GM18907 (cell line): ENCODE results near the gene GNG2.
A peak's percentile ranks its signal among the peaks of the same experiment; 100 is the strongest.

Experiments used
- ATAC-seq: cut with Tn5 transposase; IDR thresholded peaks from one replicate; pipeline ENCODE4 v1.9.1; 2021; ENCODE audit warnings: mild to moderate bottlenecking, moderate library complexity; ENCODE audit not compliant: unreplicated experiment

GNG2 gene

DNA sequence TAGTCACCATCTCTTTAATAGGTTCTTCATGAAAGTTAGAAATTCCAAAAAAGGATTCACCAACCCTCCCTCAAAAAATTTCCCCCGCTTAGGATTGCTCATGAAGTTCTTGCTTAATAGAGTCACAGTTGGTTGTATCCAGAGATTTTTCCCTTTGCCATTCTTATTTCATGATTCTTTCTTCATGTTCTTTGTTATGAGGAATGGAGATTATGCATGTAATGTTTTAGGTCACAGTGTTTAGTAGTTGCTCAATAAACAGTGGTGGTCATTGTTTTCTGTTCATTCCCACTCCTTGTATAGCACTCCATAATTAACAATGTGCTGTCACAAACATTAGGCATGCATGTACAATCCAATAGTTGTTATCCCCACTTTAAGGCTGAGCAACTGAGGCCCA, 77.7 kb downstream of the GNG2 start:
- ATAC-seq = no peak

DNA sequence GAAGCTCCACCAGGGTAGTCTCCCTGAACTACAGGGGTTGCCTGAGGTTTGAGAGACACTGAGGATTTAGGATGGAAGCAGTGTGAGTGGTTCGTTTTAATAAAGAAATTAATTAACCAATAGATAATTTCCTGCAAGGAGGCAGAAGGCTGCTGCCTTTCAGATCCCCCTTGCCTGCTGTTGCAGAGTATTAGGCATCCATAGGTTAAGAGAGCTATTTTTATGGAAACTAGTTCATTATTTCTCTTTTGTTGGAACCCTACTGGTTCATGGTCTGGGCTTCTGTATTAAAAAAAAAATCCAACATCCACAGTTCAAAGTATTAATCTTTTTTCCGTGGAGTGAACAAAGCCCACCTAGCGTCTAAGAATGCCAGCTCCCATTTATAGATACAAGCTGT, 78.4 kb downstream of the GNG2 start:
- ATAC-seq = no peak

DNA sequence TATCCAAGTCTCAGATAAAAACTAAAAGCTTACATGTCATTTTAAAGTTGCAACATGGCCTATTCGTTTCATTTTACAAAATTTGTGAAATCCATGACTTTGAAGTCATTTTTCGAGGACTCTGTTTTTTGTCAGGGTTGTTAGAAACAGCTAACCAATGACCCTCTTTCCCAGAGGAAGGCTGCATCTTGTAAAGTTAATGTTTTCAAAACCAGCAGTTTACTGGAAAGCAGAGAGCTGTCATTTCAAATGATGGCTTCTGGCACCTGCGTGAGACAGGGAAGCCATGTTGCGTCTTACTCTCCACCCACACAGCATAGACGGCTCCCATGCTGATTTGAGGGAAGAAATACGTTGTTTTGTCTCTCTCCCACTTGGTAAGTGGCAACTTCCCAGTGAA, 78.8 kb downstream of the GNG2 start:
- ATAC-seq = no peak

DNA sequence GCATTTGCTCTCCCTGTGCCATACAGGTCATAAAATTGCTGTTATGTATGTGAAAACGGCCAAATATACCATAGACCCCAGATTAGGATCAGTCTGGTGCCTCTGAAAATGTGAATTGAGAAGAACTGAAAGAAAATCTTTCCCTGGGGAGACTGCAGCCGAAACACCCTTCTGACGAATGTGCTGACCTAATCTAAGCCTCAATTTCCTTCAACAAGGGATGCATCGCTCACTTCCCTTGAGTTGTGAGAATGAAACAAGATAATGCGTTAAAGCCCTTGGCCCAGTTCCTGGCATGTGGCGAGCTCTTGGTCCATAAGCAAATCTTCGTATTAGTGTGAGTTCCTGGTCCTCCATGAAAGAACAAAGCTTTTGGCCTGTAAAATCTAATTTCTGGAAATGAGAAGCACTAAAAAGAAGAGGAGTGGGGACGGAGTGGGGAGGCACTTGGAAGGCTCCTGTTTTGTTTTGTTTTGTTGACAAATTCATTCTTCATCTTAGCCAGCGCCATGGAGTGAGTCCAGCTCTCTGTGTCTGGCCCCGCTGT, 79.4 kb downstream of the GNG2 start:
- ATAC-seq = no peak

DNA sequence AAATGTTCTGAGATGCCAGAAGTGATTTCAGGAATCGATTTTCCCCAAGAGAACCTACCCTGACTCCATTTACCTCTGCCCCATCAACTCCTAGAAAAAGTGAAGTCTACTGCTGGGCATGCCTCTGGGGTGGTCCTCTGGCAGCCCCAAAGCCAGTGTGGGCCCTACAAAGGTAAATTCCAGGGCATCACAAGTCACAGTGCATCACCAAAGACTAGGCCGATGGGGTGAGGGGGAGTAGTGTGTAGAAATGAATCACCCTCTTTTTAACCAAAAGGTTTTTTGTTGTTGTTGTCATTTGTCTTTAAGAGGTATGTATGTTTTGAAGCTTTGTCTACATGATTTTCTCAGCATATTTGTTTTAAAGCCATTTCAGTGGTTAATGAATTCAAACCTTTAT, 82.6 kb downstream of the GNG2 start:
- ATAC-seq = no peak

DNA sequence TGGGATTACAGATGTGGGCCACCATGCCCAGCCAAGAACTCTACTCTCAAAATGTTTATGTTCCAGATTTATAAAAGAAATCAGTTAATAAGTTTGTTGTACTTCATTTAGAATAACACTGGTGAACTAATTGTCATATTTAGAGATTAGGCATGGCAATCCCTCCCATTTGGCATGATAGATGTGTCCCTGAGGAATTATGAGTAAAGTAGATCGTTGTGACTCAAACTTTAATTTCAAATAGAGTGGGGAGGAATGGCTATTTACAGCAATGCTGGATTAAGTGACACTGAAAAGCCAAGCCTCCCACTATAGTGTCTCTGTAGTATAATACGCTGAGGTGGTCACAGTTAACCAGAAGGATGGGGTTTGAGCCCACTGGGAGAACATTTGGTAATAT, 89.6 kb downstream of the GNG2 start:
- ATAC-seq = no peak

DNA sequence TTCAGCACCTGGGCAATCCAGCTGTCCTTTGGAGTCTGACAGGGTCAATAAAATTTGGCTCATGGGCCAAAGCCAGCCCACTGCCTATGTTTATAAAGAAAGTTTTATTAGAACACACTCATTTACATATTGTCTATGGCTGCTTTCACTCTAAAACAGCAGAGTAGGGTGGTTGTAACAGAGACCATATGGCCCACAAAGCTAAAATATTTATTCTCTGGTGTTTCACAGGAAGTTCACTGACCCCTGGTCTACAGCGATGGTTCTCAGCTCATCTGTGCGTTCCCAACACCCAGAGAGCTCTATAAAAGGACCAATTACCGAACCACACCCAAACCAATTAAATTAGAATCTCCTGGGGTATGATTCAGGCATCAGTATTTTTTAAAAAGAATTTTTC, 91.2 kb downstream of the GNG2 start:
- no peak for ATAC-seq

DNA sequence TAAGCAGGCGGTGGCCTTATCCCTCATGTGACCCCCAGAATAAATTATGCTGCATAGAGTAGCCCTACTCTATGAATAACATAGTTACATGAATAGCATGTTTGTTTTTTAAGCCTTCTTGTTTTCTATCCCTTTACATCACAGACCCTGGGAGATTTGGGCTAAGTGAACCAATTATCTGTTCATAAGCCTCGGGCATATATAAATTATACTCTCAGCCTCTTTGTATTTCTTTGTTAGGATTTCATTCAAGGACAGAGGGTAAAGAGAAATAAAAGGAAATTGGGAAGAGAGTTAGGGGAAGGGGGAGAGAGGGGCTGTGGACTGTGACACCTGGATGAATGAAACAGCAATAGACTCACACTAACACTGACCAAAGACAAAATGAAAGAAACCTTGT, 93.6 kb downstream of the GNG2 start:
- no peak for ATAC-seq

DNA sequence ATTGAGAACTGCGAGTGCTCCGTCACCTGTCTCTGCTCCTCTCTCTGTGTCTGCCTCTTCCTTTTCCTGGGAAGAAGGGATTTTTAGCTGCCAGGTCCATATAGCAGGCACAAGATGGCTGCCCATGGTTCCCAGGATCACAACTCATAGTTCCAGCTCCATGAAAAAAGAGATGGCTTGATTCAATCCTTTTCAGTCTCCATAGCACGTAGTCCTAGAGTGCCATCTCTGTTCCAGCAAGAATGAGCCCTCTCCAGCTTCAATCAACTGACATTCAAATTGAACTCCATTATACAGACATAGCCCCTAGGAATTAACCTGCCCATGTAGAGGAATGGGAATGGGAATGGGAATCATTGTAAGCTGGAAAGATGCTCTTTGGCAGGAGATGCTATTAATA, 94.2 kb downstream of the GNG2 start:
- ATAC-seq = no peak

DNA sequence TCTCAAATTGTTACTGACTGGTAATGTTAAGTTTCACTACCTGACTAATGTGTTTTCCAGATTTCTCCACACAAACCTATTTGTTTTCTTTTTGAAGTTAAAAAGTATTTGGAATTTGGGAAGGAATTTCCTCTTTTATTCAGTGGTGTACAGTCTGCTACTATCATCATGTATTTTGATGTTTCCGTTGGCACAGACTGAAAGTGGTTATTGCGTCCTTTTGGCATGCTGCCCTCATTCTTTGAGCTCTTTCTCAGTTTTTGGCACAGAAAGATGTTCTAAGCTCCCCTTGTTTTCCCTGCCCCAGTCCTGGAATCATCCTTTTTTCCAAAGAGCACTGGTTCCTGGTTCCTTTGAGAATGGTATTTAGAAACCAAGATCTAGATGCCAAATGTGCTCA, 97.5 kb downstream of the GNG2 start:
- no peak for ATAC-seq

DNA sequence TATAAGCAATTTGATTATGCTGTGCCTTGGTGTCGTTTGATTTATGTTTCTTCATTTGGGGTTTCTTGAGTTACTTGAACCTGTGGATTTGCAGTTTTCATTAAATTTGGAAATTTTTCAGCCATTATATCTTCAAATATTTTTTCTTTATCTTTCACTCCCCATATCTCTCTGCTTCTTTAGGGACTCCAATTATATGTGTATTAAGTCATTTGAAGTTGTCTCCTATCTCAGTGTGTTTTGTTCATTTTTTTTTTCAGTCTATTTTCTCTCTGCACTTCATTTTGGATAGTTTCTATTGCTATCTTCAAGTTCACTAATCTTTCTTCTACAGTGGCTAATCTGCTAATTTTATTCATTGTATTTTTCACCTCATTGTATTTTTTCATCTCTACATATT, 99.5 kb downstream of the GNG2 start:
- no peak for ATAC-seq

DNA sequence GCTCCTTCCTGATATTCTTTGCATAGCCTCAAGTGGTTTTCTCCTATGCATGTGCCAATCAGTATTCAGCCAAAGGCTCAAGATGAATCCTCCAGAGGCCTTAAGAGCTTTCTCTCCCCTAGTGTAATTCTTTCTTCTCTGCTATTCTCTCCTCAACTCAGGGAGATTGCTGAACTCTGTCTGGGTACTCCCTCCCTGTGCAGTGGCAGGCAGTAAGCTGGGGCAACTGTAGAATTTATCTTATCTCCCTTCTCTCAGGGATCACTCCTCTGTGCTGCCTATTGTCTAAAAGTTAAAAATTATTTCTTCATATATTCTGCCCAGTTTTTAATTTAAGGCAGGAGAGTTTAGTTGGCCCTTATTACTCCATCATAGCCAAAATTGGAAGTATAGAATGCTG, 100.5 kb downstream of the GNG2 start:
- ATAC-seq = no peak

DNA sequence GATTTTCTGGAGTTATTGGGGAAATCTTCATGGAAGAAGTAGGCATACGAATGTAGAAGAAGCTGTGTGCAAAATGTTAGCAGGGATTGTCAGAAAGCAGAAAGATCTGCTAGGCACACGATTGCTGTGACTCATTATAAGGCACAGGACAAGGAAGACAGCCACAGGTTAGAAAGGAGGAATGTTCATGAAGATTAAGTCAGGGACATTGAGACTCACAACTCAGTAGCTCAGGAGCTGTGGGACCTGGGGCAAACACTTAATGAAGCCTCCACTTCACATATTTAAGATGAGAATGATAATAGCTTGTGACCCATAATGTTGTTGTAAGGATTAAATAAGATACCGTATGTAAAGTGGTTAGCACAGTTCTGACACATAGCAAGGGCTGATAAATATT, 102.3 kb downstream of the GNG2 start:
- ATAC-seq = no peak

DNA sequence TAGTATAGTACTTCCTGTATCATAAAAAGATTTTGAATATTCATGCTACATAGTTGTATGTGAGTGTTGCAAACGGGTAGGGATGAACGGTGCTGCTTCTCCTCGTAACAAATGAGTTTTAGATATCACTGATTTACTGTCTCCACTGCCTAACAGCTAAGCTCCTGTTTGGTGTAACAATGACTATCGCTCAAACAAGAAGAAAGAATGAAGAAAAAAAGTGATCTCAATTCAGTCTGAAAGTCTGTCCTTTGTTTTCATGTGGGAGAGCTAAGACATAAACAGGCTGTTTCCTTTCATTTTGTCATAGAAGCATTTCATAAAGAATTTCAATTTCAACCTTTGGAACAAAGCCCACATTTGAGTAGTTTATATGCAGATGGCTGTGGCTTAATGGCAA, 102.9 kb downstream of the GNG2 start:
- no peak for ATAC-seq

DNA sequence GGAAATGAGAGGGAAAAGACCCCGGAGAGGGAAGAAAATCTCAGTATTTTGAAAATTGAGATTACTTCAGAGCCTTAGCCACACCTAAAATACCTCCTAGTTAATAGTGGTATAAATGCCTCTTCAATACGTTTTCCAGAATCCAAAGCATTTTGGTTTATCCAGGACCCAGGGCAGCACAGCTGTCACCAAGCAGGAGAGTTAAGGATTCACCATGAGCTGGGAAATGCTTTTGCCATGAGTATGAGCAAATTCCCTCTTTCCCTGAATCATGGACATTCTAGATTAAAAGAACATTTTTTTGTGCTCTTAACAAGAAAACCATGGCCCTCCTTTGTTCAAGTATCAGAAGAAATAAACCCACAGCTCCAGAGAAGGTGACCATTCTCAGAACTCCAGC, 107.1 kb downstream of the GNG2 start:
- no peak for ATAC-seq

DNA sequence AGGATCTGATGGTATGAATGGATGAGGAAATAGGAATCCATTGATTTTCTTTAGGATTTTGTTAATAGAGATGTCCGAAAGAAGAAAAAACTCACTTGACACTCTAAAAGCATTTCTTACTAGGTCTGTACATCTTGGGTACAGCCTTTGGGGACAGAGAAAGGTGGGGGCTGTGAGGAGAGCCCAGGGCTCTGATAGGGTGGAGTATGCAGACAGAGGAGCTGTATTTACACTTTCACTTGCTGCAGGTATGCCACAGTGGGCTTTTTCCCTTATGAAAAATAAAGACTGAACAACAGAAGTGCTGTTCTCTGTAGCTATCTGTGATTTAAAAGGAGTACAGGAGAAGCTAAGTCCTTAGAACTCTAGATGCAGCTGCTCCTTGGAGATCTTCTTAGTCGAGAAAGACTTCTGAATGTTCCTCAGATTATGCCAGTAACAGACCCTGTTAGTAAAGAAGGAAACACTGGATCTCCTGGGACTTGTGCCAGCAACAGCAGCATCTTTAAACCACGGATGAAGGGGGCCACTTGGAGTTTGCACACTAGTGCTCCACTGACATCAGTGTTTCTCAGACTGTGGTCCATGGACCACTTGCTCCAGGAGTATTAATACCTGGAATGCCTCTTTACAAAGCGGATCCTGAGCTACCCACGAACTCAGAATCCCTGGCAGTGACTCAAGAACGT, 109.6 kb downstream of the GNG2 start:
- no peak for ATAC-seq

DNA sequence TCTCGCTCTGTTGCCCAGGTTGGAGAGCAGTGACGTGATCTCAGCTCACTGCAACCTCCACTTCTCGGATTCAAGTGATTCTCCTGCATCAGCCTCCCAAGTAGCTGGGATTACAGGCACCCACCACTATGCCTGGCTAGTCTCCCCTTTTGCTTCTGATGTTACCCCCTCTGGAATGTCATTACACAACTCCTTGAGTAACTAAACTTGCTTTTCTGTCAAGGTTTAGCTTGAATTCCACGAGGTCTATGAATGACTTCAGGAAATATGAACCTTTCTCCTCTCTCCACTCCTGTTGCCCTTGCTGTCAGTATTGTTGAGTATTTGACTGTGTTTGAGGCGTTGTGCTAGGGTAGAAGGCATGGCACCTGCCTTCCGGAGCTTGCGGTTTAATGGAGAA, 112.2 kb downstream of the GNG2 start:
- no peak for ATAC-seq

DNA sequence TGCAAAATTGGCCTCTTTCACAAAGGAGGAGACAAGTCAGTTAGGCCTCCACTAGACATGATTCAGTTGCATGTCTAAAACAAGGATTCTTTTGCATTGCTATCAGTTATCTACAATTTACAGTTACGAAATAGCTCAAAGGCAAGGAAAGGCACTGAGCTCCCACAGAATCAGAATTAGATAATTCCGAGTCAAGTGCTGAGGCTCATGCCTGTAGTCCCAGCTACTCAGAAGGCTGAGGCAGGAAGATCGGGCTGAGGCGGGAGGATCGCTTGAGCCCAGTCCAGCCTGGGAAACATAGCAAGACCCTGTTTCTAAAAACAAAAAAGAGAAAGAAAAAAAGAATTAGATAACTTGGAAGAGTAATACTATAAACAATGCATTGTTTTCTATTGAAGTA, 116.7 kb downstream of the GNG2 start:
- no peak for ATAC-seq

DNA sequence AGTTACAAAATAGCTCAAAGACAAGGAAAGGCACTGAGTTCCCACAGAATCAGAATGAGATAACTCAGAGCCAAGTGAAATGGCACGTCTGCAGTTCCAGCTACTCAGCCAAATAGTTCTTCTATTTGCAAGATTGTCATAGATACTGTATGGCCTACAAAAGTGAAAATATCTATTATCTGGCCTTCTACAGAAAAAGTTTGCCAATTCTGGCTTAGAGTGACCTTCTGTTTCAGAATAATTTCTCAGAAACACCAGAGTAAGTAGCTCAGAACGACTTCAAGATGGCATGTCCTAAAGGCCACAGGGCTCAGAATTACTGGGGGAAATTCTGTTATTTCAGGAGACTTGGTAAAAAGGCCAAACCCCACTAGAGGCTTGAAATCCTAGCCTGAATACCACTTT, 118.3 kb downstream of the GNG2 start:
- ATAC-seq = no peak

DNA sequence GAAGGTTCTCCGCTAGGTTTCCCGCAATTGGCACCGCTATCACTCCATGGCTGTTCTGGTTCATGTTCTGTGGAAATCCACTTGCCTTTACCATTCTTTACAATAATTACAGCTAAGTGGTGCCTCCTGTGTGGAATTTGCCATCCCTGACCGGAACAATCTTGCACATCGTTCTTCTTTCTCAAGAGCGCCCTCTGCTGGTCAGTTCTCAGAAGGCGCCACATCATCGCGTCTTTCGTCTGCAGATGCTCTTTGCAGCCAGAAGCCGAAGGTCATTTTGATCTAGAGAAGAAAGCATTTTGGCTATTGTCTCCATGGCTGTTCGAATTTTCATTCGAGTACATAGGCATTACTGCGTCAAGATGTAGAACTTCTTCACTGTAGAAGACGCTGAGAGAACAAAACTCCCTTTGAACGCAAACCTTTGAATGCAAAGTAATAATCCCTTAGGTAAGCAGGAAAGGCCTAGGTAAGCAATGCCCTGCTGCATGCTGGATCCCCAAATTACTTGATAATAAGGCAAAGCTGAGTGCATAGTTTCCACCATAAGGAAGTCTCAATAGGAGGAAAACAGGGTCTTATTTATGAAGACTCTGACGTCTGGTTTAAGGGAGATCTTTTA, 118.8 kb downstream of the GNG2 start:
- no peak for ATAC-seq

DNA sequence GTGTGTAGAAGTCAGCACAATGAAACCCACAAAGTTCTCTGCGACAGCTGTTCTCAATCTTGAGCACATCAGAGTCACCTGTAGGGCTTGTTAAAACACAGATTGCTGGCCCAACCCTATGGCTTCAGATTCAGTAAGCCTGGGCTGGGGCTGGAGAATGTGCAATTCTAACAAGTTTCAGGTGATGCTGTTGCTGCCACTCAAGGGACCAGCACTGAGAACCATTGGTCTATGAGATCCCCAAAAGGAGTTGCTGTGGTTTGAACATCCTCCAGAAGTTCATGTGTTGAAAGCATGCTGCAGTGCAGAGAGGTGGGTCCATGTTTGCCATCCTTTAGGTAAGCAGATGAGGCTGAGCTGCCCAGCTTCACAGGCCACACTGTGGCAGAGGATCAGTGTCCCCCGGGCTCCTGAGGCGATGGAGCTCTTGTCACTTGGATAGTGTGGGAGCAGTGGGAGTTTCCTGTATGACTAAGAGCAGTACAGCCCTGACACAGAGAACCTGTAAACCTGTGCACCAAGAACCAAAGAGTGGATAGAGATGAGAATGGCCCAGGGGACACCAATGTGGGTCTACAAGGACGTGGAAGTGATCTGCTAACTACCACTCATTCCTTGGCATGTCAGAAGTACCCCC, 120.9 kb downstream of the GNG2 start:
- peak; percentile 62 for ATAC-seq

DNA sequence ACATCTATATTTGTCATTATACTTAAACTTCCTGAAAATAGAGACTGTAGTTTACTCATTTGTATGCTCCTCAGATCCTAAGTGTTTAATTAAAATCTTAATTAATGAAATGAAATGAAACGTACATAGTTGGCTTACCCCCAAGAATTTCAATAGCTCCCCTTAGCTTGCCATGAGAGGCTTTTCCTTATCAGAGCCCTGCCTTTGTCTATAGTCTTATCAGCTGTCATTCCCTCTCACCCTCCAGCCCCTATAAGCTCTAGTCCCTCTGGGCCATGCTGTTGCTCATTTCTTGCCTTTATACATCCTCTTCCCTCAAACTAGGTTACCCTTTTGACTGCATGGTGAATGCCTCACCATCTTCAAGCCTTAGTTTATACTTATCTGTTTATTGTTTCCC, 127.8 kb downstream of the GNG2 start:
- no peak for ATAC-seq
